ENCODE results near the gene CSNK1G1.
"Not testable (repeated sequence)": the region's sequence is repeated elsewhere in the genome, so short reads cannot be mapped to it uniquely, and the experiment has no call there.

CSNK1G1 gene

DNA sequence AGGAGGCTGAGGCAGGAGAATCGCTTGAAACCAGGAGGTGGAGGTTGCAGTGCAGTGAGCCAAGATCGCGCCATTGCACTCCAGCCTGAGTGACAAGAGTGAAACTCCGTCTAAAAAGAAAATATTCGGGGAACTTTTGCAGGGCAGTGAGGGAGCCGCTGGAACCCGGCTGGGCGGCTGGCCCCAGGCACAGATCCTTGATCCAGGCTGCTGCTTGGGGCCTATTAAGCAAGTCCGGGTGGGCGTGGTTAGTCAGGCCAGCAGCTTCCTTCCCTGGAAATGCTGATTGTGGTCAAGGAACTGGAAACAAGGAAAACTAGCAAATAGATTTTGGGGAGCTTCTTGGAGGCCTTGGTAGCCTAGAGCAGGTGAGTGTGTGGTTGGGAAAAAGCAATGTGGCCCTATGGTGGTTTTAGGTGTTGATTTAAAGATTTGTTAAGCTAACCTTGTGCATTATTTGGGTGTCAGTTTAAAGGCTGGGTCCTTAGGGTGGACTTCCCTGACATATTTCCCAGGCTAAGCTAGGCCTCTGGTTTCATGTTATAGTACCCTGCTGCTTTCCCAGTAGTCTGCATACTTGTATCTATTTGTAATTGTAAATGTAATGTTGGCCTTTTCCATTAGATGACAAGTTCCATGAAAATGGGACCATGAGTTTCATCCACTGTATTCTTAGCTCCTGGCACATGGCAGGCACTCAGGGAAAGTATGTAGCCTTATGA lies 222.2 kb downstream of the CSNK1G1 start:
- no peak for DNase-seq (ENCODE audit: low read depth in 2 of 2)

DNA sequence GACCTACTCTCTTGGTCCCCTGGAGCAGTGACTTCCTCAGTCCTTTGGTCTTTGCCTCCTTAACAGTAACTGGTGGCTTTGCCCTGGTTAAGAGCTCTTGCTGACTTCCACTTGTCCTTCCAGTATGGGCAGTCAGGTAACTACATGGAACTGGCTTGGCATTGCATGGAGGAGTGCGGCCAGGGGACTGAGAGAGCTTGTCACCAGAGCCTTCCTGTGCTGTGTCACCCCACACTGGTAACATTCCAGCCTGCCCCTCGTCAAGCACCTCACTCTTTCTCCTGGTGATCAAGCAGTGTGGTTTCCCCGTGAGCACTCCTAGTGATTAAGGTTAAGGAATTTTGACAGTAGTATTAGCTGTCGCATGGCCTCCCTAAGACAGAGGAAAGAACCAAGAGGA lies 223.8 kb downstream of the CSNK1G1 start:
- DNase-seq (ENCODE audit: low read depth in 2 of 2) = no peak

DNA sequence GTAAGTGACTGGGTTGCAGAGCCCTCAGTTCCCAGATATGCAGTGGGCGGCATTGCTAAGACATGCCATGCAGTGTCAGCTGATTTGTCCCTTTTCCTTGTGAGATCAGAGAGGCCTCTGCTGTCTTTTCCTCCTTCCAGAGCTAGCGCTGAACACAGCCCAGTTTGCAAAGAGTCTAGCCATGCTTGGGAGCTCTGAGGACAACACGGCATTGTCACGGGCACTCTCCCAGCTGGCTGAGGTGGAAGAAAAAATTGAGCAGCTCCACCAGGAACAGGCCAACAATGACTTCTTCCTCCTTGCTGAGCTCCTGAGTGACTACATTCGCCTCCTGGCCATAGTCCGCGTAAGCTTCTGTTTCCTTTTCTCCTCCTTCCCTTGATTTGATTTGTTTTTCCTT lies 224.4 kb downstream of the CSNK1G1 start:
- DNase-seq (ENCODE audit: low read depth in 2 of 2) = no peak

DNA sequence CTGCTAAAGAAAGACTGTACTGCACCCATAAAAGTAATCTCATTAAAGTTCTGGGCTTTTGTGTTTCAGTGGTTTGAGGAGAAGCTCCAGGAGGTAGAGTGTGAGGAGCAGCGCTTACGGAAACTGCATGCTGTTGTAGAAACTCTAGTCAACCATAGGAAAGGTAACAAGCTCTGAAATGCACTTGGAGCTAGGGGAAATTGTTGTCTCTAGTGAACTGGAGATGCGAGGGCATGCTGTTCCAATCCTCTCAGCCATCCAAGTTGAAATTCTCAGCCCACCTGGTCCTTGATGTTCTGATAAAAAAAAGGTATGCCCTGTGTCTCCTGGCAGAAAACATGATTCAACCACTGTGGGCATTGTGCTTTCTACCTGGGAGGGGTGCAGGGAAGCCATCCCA lies 225.8 kb downstream of the CSNK1G1 start:
- DNase-seq (ENCODE audit: low read depth in 2 of 2) = no peak

DNA sequence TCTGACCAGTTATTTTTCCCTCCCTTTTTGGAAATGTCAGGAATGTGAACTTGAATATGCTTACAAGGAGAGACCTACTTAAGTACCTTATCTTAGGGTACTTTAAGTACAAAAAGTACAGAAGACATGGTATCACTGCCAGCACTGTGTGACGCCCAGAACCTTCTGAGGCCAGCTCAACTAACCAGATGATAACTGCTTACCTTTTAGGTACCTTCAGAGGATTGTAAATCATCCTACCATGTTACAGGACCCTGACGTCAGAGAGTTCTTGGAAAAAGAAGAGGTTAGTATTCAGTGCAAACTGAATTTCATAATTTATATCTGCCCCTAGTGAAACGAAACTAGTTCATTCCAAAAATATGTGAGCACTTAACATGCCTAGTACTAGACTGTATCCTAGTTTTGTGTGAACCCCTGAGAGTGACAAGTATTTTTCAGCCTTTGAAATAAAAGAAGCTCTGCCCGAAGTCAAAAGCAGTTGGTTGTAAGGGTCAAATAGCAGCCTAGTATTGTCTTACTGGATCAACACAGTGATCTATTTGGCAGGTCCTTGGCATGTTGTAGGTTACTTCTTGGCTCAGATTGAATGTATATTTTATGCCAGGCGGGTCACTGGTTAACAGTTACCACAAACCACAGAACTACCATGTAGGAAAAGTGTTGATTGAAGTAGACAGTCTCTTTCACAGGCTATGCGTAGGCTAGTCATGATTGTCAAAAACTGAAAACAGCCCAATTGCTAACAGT lies 228.3 kb downstream of the CSNK1G1 start:
- no peak for DNase-seq (ENCODE audit: low read depth in 2 of 2)

DNA sequence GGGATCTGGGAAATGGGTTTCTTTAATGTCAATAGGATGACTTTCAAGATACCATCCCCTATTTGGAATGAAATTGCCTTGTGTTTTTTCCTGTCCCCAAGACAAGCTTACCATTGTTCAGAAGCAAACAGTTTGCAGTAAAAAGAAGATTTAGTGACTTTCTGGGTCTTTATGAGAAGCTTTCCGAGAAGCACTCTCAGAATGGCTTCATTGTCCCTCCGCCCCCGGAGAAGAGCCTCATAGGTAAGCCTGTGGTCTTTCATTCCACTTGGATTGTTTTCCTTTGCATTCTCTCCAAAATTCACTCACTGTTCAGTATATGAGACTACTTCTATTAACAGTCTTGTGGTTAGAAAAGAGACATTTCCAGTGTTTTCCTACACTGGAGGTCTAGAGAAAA lies 230.0 kb downstream of the CSNK1G1 start:
- no peak for DNase-seq (ENCODE audit: low read depth in 2 of 2)

DNA sequence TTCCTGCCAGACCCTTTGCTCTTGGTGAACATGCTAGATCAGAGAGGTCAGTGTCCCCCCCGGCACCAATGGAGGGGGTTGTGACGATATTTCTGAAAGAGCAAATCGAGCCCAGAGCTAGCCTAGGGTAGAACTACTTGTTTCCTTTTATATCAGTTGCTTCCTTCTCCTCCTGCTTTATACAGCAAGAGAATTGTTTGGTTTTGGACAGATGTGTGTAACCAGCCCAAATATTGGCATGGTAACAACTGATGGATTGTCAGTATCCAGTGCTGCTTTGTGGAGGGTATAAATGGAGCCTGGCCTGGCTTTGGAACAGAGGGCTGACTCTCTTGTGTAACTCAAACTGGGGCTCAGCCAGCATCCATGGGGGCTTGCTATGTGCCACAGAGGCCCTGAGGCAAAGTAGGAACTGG lies 233.0 kb downstream of the CSNK1G1 start:
- no peak for DNase-seq (ENCODE audit: low read depth in 2 of 2)

DNA sequence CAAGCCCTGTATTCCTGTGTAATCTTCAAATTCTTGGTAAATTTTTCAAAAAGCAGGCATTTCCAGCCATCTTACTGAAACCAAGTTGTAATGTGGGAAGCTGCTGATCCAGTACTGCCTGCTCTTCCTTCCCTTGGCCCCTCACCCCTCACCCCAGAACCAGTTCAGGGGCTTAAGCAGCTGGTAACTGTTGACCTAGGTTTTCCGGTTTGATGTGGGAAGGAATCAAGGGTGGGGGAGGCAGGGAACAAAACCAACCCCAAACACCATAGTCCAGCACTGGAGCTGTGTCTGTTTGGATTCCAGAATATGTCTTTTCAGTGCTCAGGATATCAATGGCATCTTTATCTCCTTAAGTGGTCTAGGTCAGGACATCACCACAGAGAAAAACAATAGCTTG lies 233.5 kb downstream of the CSNK1G1 start:
- DNase-seq (ENCODE audit: low read depth in 2 of 2) = no peak

DNA sequence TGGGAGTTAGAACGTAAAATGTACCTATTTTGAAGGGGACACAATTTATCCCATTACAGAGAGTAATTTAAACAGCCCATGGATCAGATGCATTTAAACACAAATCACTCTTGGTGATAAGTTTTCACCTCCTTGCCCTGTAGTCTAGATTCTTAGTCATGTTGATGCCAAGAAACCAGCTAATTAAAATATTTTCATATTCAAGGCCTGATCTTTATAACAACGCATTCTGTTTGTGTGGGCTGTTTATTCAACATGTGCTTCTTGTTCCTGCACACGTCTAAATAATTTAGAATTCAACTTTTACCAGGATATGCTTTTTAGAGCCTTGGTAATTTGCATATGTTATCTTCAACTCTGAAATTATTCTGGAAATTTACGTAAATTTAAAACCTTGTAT lies 234.4 kb downstream of the CSNK1G1 start:
- no peak for DNase-seq (ENCODE audit: low read depth in 2 of 2)

DNA sequence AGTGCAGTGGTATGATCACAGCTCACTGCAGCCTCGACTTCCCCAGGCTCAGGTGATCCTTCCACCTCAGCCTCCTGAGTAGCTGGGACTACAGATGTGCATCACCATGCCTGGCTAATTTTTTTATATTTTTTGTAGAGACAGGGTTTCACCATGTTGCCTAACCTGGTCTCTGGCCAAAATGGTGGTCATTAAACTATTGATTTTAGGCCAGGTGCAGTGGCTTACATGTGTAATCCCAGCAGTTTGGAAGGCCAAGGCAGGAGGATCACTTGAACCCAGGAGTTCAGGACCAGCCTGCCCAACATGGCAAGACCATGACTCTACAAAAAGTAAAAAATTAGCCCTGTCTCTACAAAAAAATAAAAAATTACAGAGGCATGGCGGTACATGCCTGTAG lies 235.7 kb downstream of the CSNK1G1 start:
- DNase-seq (ENCODE audit: low read depth in 2 of 2) = not testable (repeated sequence)

DNA sequence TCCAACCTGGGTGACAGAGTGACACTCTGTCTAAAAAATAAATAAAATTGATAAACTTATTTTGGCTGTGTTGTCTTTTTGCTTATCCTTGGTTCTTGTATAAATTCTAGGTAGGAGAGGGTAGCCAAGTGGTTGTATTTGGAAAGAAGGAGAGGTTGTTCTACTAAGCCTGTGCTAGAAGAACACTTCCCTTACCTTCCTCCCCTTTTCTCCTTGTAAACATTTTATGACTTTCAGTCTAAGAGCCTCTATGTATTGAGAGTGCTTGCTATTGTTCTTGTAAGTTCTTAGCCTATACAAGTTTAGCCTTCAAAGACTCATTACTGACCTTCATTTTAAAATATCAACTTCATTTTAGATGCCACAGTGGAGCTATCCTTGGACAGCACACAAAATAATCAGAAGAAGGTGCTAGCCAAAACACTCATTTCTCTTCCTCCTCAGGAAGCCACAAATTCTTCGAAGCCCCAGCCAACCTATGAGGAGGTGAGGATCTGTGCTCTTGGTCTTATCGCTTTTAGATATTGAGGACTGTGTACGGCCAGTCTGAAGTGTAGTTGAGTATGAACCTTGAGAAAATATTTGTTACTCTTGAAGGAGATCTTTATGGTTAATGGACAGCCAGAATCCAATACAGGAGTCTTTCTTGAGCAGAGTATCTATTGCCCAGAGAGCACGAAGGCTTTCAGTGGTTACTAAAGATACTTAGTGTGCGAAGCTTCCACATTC lies 238.1 kb downstream of the CSNK1G1 start:
- DNase-seq (ENCODE audit: low read depth in 2 of 2) = no peak

All from stimulated activated CD8-positive, alpha-beta memory T cell treated with anti-CD3 and anti-CD28 coated beads, Interleukin-15, amount 100 ng/mL, for 48 hours (primary cell).